GM18873 (cell line): ENCODE results near the gene TEK.
"Not testable (repeated sequence)": the region's sequence is repeated elsewhere in the genome, so short reads cannot be mapped to it uniquely, and the experiment has no call there.

Experiments used
- ATAC-seq: cut with Tn5 transposase; IDR thresholded peaks from one replicate; pipeline ENCODE4 v1.9.1; 2021; ENCODE audit warnings: mild to moderate bottlenecking, moderate library complexity, moderate number of reproducible peaks; ENCODE audit not compliant: unreplicated experiment, low FRiP score

TEK gene

GRCh38 chr9:27209034-27209433 lies 100.0 kb downstream of the TEK start:
- no peak for ATAC-seq

GRCh38 chr9:27210588-27210987 lies 101.6 kb downstream of the TEK start:
- no peak for ATAC-seq

GRCh38 chr9:27212191-27212590 lies 103.2 kb downstream of the TEK start:
- ATAC-seq: no peak

- ATAC-seq: no peak
Measured at GRCh38 chr9:27212621-27213020, 103.6 kb downstream of the TEK start.

- ATAC-seq: no peak
Measured at GRCh38 chr9:27227192-27227591, 118.2 kb downstream of the TEK start.

- not testable (repeated sequence) for ATAC-seq
Measured at GRCh38 chr9:27239648-27240047, 130.6 kb downstream of the TEK start.

GRCh38 chr9:27247756-27248155 lies 138.7 kb downstream of the TEK start:
- no peak for ATAC-seq

GRCh38 chr9:27248702-27249101 lies 139.7 kb downstream of the TEK start:
- no peak for ATAC-seq

GRCh38 chr9:27258662-27259061 lies 149.6 kb downstream of the TEK start:
- no peak for ATAC-seq

GRCh38 chr9:27260789-27261516 lies 151.9 kb downstream of the TEK start:
- no peak for ATAC-seq

- no peak for ATAC-seq
Measured at GRCh38 chr9:27261517-27262211, 152.6 kb downstream of the TEK start.

- ATAC-seq: no peak
Measured at GRCh38 chr9:27272103-27272502, 163.1 kb downstream of the TEK start.

GRCh38 chr9:27273186-27273585 lies 164.2 kb downstream of the TEK start:
- ATAC-seq: no peak

GRCh38 chr9:27276193-27277030 lies 167.4 kb downstream of the TEK start:
- ATAC-seq: no peak

- no peak for ATAC-seq
Measured at GRCh38 chr9:27278374-27278773, 169.3 kb downstream of the TEK start.

- no peak for ATAC-seq
Measured at GRCh38 chr9:27279611-27280010, 170.6 kb downstream of the TEK start.
